ENCODE measurements around the gene SERPINA10.

Gene SERPINA10

GRCh38 chr14:94332587-94332986 lies 39.5 kb upstream of the SERPINA10 start:
- H3K27ac ChIP-seq, result no peak overlapping the region
- no peak for TF ChIP-seq CTCF (IDR thresholded peaks at IDR 0.05)

GRCh38 chr14:94332063-94332583 lies 39.1 kb upstream of the SERPINA10 start:
- no peak overlapping the region for H3K27ac ChIP-seq
- no peak for TF ChIP-seq ZFX (IDR thresholded peaks at IDR 0.05; ENCODE audit: borderline replicate concordance)
- TF ChIP-seq CTCF (IDR thresholded peaks at IDR 0.05), result no peak

GRCh38 chr14:94331462-94331861 lies 38.4 kb upstream of the SERPINA10 start:
- TF ChIP-seq CTCF (IDR thresholded peaks at IDR 0.05) (no peak), ZFX (IDR thresholded peaks at IDR 0.05; ENCODE audit: borderline replicate concordance) (no peak)
- H3K27ac ChIP-seq, result no peak overlapping the region

- no peak overlapping the region for H3K27ac ChIP-seq
- TF ChIP-seq ZFX (IDR thresholded peaks at IDR 0.05; ENCODE audit: borderline replicate concordance) (no peak), CTCF (IDR thresholded peaks at IDR 0.05) (no peak)
These were observed 37.8 kb upstream of the SERPINA10 start for GRCh38 chr14:94330857-94331256.

- H3K27ac ChIP-seq, result no peak overlapping the region
These were observed 37.4 kb upstream of the SERPINA10 start for GRCh38 chr14:94330432-94330831.

GRCh38 chr14:94329857-94330256 lies 36.8 kb upstream of the SERPINA10 start:
- no peak overlapping the region for H3K27ac ChIP-seq
- TF ChIP-seq CTCF (IDR thresholded peaks at IDR 0.05), result no peak
- TF ChIP-seq ZFX (IDR thresholded peaks at IDR 0.05; ENCODE audit: borderline replicate concordance), result no peak

More at GRCh38 chr14:94330432-94330831, 37.4 kb upstream of the SERPINA10 start:
- TF ChIP-seq CTCF (IDR thresholded peaks at IDR 0.05) (no peak), ZFX (IDR thresholded peaks at IDR 0.05; ENCODE audit: borderline replicate concordance) (no peak)

- no peak overlapping the region for H3K27ac ChIP-seq
- TF ChIP-seq CTCF (IDR thresholded peaks at IDR 0.05), result no peak
- no peak for TF ChIP-seq ZFX (IDR thresholded peaks at IDR 0.05; ENCODE audit: borderline replicate concordance)
These were observed 35.1 kb upstream of the SERPINA10 start for GRCh38 chr14:94328196-94328595.
